ENCODE data around the gene KCNIP3. TPM values are rescaled to one million over a fixed set of nuclear protein-coding genes. Genes with fewer than 3 reads are reported as not detected.

The KCNIP3 gene
- total RNA-seq, 1 donor from 2014 or later = 7.3 TPM

Other genes with a start within 250 kb of the KCNIP3 start
- gene MRPS5, start 175.5 kb upstream of the KCNIP3 start, total RNA-seq (ENCODE audit: unreplicated experiment) = 68.7 TPM
- gene ZNF514, start 137.5 kb upstream of the KCNIP3 start, total RNA-seq (ENCODE audit: unreplicated experiment) = 19.1 TPM
- 3.3 TPM for gene ZNF2, start 131.5 kb upstream of the KCNIP3 start, total RNA-seq (ENCODE audit: unreplicated experiment)
- 21.1 TPM for gene ZNF892, start 89.8 kb upstream of the KCNIP3 start, total RNA-seq (ENCODE audit: unreplicated experiment)
- gene PROM2, start 22.9 kb upstream of the KCNIP3 start, total RNA-seq (ENCODE audit: unreplicated experiment) = 5.4 TPM
- gene FAHD2A, start 105.4 kb downstream of the KCNIP3 start, total RNA-seq (ENCODE audit: unreplicated experiment) = 50.3 TPM
- gene TRIM43B, start 187.4 kb downstream of the KCNIP3 start, total RNA-seq (ENCODE audit: unreplicated experiment) = 5.7 TPM